ENCODE data around the gene PTPRR. TPM values are rescaled to one million over a fixed set of nuclear protein-coding genes. Genes with fewer than 3 reads are reported as not detected.

PTPRR gene
- total RNA-seq, 4 donors from 2014 or later = 0.19 TPM; not detected in 3

- no peaks in the 10 kb centered on the region for H3K27me3 ChIP-seq
- H3K4me1 ChIP-seq = no peaks in the 10 kb centered on the region
- WGBS, 2 donors = 55 to 65% methylated on average over 1 of the region's 1 CpG
- no peak overlapping the region for H3K4me3 ChIP-seq
- intact Hi-C loops (cut with DNase I) = no loop called here
- no peaks in the 10 kb centered on the region for H3K36me3 ChIP-seq
- no peaks in the 10 kb centered on the region for H3K9me3 ChIP-seq
- DNase-seq = no peak
- no peak for TF ChIP-seq POLR2A (IDR thresholded peaks at IDR 0.05)
- TF ChIP-seq, protein P1, sequence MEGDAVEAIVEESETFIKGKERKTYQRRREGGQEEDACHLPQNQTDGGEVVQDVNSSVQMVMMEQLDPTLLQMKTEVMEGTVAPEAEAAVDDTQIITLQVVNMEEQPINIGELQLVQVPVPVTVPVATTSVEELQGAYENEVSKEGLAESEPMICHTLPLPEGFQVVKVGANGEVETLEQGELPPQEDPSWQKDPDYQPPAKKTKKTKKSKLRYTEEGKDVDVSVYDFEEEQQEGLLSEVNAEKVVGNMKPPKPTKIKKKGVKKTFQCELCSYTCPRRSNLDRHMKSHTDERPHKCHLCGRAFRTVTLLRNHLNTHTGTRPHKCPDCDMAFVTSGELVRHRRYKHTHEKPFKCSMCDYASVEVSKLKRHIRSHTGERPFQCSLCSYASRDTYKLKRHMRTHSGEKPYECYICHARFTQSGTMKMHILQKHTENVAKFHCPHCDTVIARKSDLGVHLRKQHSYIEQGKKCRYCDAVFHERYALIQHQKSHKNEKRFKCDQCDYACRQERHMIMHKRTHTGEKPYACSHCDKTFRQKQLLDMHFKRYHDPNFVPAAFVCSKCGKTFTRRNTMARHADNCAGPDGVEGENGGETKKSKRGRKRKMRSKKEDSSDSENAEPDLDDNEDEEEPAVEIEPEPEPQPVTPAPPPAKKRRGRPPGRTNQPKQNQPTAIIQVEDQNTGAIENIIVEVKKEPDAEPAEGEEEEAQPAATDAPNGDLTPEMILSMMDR (IDR thresholded peaks at IDR 0.05) = no peak
- H3K27ac ChIP-seq = no peak overlapping the region
Observed at GRCh38 chr12:70842942-70843341, 77.6 kb downstream of the PTPRR start.

GRCh38 chr12:70842136-70842535, 78.4 kb downstream of the PTPRR start:
- H3K9me3 ChIP-seq = no peaks in the 10 kb centered on the region
- no peaks in the 10 kb centered on the region for H3K4me1 ChIP-seq
- H3K36me3 ChIP-seq = no peaks in the 10 kb centered on the region
- DNase-seq = no peak
- H3K4me3 ChIP-seq = no peak overlapping the region
- no peak overlapping the region for H3K27ac ChIP-seq
- H3K27me3 ChIP-seq = no peaks in the 10 kb centered on the region
- TF ChIP-seq POLR2A (IDR thresholded peaks at IDR 0.05) = no peak
- TF ChIP-seq, protein P1 (IDR thresholded peaks at IDR 0.05) = no peak
- intact Hi-C loops (cut with DNase I) = no loop called here
- 91 to 94% methylated on average over 1 of the region's 1 CpG for WGBS, 2 donors

DNA sequence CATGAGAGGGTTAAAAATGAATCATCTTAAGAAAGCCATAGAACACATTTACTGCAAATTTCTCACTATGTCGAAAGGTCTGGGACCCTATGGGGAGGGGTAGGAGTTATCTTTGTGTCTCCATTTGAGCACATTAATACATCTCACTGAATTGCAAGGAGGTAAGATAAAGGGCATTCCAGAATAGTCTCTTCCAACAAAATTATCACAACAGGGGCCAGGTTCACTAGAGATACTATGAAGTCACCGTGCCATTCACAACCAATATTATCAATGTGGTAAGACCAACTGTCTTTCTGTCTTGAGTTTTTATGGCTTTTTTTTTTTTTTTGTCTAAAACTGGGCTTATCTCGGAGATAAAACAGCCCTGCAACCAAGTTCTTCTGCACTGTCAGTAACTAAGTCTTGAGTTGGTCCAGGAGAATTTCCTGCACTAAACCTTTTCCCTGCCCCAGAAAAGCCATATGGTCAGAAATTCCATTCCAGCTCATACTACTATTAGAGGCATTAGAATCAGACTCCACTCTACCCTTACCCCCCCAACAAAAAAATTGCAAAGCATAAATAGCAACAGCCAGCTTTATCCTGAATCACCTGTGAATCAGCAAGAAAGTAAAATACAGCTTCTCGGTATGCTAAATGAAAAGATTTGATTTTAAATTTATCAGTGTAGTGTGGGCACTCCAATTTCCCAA, 79.7 kb downstream of the PTPRR start:
- intact Hi-C loops (cut with DNase I) = no loop called here

GRCh38 chr12:70839544-70839943, 81.0 kb downstream of the PTPRR start:
- DNase-seq = no peak
- intact Hi-C loops (cut with DNase I) = no loop called here
- TF ChIP-seq, protein P1 (IDR thresholded peaks at IDR 0.05) = no peak
- no peak for TF ChIP-seq POLR2A (IDR thresholded peaks at IDR 0.05)
- Histone ChIP-seq H3K4me1 (no peaks in the 10 kb centered on the region), H3K27me3 (no peaks in the 10 kb centered on the region), H3K36me3 (no peaks in the 10 kb centered on the region), H3K4me3 (no peak overlapping the region), H3K9me3 (no peaks in the 10 kb centered on the region), H3K27ac (no peak overlapping the region)
- WGBS, 2 donors = 69 to 70% methylated on average over 3 of the region's 3 CpGs

More for the DNA sequence above, 79.7 kb downstream of the PTPRR start:
- H3K4me1 ChIP-seq = no peaks in the 10 kb centered on the region
- DNase-seq = no peak
- no peak overlapping the region for H3K4me3 ChIP-seq
- TF ChIP-seq POLR2A (IDR thresholded peaks at IDR 0.05) = no peak
- TF ChIP-seq, protein P1 (IDR thresholded peaks at IDR 0.05) = no peak
- H3K27me3 ChIP-seq = no peaks in the 10 kb centered on the region
- no peak overlapping the region for H3K27ac ChIP-seq
- WGBS, 2 donors = 69 to 70% methylated on average over 4 of the region's 4 CpGs
- H3K36me3 ChIP-seq = no peaks in the 10 kb centered on the region
- H3K9me3 ChIP-seq = no peaks in the 10 kb centered on the region

GRCh38 chr12:70838127-70838526, 82.4 kb downstream of the PTPRR start:
- no peaks in the 10 kb centered on the region for H3K4me1 ChIP-seq
- 45 to 70% methylated on average over 2 of the region's 2 CpGs for WGBS, 2 donors
- intact Hi-C loops (cut with DNase I) = no loop called here
- no peak overlapping the region for H3K27ac ChIP-seq
- TF ChIP-seq, protein P1 (IDR thresholded peaks at IDR 0.05) = no peak
- no peaks in the 10 kb centered on the region for H3K27me3 ChIP-seq
- no peaks in the 10 kb centered on the region for H3K36me3 ChIP-seq
- H3K4me3 ChIP-seq = no peak overlapping the region
- H3K9me3 ChIP-seq = no peaks in the 10 kb centered on the region
- DNase-seq = no peak

All from esophagus squamous epithelium (tissue), 5 donors.